ENCODE measurements around the gene PIP5K1A. TPM values are rescaled to one million over a fixed set of nuclear protein-coding genes. Genes with fewer than 3 reads are reported as not detected.

PIP5K1A gene, protein sequence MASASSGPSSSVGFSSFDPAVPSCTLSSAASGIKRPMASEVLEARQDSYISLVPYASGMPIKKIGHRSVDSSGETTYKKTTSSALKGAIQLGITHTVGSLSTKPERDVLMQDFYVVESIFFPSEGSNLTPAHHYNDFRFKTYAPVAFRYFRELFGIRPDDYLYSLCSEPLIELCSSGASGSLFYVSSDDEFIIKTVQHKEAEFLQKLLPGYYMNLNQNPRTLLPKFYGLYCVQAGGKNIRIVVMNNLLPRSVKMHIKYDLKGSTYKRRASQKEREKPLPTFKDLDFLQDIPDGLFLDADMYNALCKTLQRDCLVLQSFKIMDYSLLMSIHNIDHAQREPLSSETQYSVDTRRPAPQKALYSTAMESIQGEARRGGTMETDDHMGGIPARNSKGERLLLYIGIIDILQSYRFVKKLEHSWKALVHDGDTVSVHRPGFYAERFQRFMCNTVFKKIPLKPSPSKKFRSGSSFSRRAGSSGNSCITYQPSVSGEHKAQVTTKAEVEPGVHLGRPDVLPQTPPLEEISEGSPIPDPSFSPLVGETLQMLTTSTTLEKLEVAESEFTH
- total RNA-seq (2014; rRNA removed; shearing (Covaris generic)) (53.5 and 62.8 TPM in 2 replicates), polyA plus RNA-seq (2016; fragmentation: Nextera tagmentation; extraction: Ambion mirVana) (33.9 and 35.1 TPM in 2 replicates)

DNA sequence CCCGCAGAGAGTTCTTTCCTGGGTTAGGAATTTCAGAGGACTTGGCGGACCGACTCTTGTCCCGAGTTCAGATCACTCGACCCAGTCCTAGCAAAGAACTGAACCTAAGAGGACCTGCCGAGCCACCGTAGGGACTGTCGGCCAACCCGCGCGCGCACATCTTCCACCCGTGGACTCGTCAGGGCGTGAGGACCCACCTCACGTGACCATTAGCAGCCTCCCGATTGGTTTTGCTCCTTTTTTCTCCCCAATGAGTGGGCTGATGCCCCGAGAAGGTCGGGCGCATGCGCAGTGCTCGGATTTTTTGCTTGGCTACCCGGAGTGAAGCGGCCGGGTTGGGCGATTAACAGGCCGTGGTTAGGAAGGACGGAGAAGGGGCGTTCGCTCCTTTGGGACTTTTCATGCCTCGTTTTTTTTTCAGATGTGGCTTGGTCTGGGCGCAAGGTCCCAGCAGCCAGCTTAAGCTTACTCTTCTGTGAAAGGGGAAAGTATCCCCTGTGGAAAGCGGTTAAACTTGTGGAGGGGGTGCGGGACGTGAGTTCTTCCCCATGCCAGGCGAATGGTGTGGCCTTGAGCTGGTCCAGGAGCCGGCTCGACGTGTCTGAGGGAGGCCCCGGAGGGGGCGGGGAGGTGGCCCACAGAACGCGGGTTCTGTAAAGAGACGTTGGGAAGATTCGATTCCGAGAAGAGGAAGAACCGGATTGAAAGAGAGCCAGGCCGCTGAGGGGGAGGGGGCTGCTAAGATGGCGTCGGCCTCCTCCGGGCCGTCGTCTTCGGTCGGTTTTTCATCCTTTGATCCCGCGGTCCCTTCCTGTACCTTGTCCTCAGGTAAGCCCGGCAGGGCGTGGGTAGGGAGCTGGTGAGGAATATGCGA, at the start of gene PIP5K1A:
PIP5K1A (plus strand) TSS at position 299 of the 874 bp plus-strand sequence; CDS start at position 744, 445 bp downstream.
- H2AFZ ChIP-seq = peak within 1 kb of the TSS; percentile 71
- peaks cover 52% of the 10 kb centered on the region for H3K79me2 ChIP-seq (ENCODE audit: insufficient read depth)
- H3K36me3 ChIP-seq (ENCODE audit: low read depth) = peaks cover 9% of the 10 kb centered on the region; the same call in 1 of the 2 replicates
- no peaks in the 10 kb centered on the region for H3K9me3 ChIP-seq (ENCODE audit: low read depth)
- no peaks in the 10 kb centered on the region for H3K9me2 ChIP-seq (ENCODE audit: insufficient read depth)
- in situ Hi-C loops (cut with MboI) = no loop called here
- H3K4me1 ChIP-seq (ENCODE audit: insufficient read depth) = peaks cover 34% of the 10 kb centered on the region
- H3K9ac ChIP-seq = peak within 1 kb of the TSS; percentile 98
- peak within 1 kb of the TSS; percentile 93 for H3K27ac ChIP-seq
- 1 to 2% methylated on average over 60 of the region's 60 CpGs for WGBS, 2 experiments (ENCODE audit: low coverage in 1 of 2, low lambda C conversion rate in 2 of 2, missing lambda C conversion rate in 2 of 2)
- peaks cover 46% of the 10 kb centered on the region for H3F3A ChIP-seq (ENCODE audit: insufficient read depth)
- peak; percentile 99 for DNase-seq
- H4K20me1 ChIP-seq (ENCODE audit: insufficient read depth) = no peaks in the 10 kb centered on the region; the same call in 1 of the 2 replicates
- TF ChIP-seq EZH2 (IDR thresholded peaks at IDR 0.05; ENCODE audit: insufficient read depth, poor library complexity, severe bottlenecking) = no peak
- no peak for TF ChIP-seq EZH2phosphoT487 (IDR thresholded peaks at IDR 0.05; ENCODE audit: insufficient read depth, low read depth)
- peak within 1 kb of the TSS; percentile 86 for H3K4me2 ChIP-seq (ENCODE audit: unreplicated experiment)
- peak within 1 kb of the TSS; percentile 100 for H3K4me3 ChIP-seq
- no peaks in the 10 kb centered on the region for H3K27me3 ChIP-seq (replicated peaks; ENCODE audit: insufficient read depth)

DNA sequence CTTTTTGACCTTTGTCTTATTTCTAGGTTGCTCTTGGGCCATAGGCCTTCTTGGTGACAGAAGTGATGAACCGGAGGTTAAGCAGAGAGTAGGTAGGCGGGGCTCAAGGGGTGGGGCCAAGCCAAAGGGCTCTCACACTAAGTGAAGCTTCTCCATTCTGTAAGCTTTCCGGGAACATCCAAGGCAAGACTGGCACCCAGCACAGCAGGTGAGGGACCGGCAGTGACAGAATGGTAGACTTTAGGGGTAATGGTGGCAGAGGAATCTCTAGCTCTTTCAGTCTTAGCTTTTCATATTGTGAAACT, 41.9 kb upstream of the PIP5K1A start, which contains the start of gene TNFAIP8L2:
TNFAIP8L2 (plus strand) TSS at position 135 of the 305 bp plus-strand sequence. CDS start 2,049 bp downstream, outside the sequence.
- no peak for TF ChIP-seq EZH2 (IDR thresholded peaks at IDR 0.05; ENCODE audit: insufficient read depth, poor library complexity, severe bottlenecking)
- TF ChIP-seq EZH2phosphoT487 (IDR thresholded peaks at IDR 0.05; ENCODE audit: insufficient read depth, low read depth) = no peak
- Histone ChIP-seq H3K4me2 (ENCODE audit: unreplicated experiment) (no peak within 1 kb of the TSS), H3K79me2 (ENCODE audit: insufficient read depth) (no peaks in the 10 kb centered on the region), H4K20me1 (ENCODE audit: insufficient read depth) (no peaks in the 10 kb centered on the region), H2AFZ (no peak within 1 kb of the TSS), H3K4me1 (ENCODE audit: insufficient read depth) (no peaks in the 10 kb centered on the region), H3K9me2 (ENCODE audit: insufficient read depth) (no peaks in the 10 kb centered on the region), H3K27me3 (replicated peaks; ENCODE audit: insufficient read depth) (no peaks in the 10 kb centered on the region), H3K9ac (no peak within 1 kb of the TSS), H3F3A (ENCODE audit: insufficient read depth) (0 out of 2 replicates have a peak, but pooled peaks cover 5% of the 10 kb centered on the region), H3K27ac (no peak within 1 kb of the TSS), H3K4me3 (no peak within 1 kb of the TSS), H3K9me3 (ENCODE audit: low read depth) (no peaks in the 10 kb centered on the region), H3K36me3 (ENCODE audit: low read depth) (peaks cover 12% of the 10 kb centered on the region; the same call in 1 of the 2 replicates)
- no peak for DNase-seq
- 56 to 61% methylated on average over 4 of the region's 4 CpGs for WGBS, 2 experiments (ENCODE audit: low coverage in 1 of 2, low lambda C conversion rate in 2 of 2, missing lambda C conversion rate in 2 of 2)
- in situ Hi-C loops (cut with MboI) = no loop called here

DNA sequence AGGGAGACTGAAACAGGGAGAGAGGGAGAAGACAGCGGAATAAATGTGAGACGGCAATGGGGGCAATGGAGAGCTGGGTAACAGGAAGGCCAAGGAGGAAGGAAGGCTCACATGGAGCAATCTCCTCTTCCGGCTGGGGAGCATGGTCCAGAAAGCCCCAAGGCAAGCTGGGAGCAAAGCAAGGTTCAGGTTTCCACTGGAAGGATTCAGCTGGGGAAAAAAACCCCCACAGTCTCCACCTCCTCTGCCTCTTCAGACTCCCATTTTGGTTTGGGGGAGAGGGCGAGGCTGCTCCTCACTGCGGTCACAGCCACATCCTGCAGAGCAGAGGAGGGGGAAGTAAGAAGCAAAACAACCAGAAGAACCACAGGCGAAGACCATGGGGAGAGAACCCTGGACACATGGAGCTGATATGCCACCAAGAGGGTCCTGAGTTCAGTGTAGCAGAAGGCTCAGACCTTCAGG, 41.3 kb upstream of the PIP5K1A start:
- H3K4me1 ChIP-seq (ENCODE audit: insufficient read depth) = no peaks in the 10 kb centered on the region
- no peak for TF ChIP-seq EZH2 (IDR thresholded peaks at IDR 0.05; ENCODE audit: insufficient read depth, poor library complexity, severe bottlenecking)
- TF ChIP-seq EZH2phosphoT487 (IDR thresholded peaks at IDR 0.05; ENCODE audit: insufficient read depth, low read depth) = no peak
- no peak overlapping the region for H3K27ac ChIP-seq
- H3K9me2 ChIP-seq (ENCODE audit: insufficient read depth) = no peaks in the 10 kb centered on the region
- in situ Hi-C loops (cut with MboI) = no loop called here
- H3F3A ChIP-seq (ENCODE audit: insufficient read depth) = 0 out of 2 replicates have a peak, but pooled peaks cover 5% of the 10 kb centered on the region
- peaks cover 15% of the 10 kb centered on the region; the same call in 1 of the 2 replicates for H3K36me3 ChIP-seq (ENCODE audit: low read depth)
- 83 to 84% methylated on average over 6 of the region's 6 CpGs for WGBS, 2 experiments (ENCODE audit: low coverage in 1 of 2, low lambda C conversion rate in 2 of 2, missing lambda C conversion rate in 2 of 2)
- no peak overlapping the region for H2AFZ ChIP-seq
- H3K27me3 ChIP-seq (replicated peaks; ENCODE audit: insufficient read depth) = no peaks in the 10 kb centered on the region
- no peak overlapping the region for H3K9ac ChIP-seq
- no peaks in the 10 kb centered on the region for H4K20me1 ChIP-seq (ENCODE audit: insufficient read depth)
- no peaks in the 10 kb centered on the region for H3K79me2 ChIP-seq (ENCODE audit: insufficient read depth)
- H3K4me2 ChIP-seq (ENCODE audit: unreplicated experiment) = no peak overlapping the region
- no peak for DNase-seq
- H3K4me3 ChIP-seq = no peak overlapping the region
- no peaks in the 10 kb centered on the region for H3K9me3 ChIP-seq (ENCODE audit: low read depth)

DNA sequence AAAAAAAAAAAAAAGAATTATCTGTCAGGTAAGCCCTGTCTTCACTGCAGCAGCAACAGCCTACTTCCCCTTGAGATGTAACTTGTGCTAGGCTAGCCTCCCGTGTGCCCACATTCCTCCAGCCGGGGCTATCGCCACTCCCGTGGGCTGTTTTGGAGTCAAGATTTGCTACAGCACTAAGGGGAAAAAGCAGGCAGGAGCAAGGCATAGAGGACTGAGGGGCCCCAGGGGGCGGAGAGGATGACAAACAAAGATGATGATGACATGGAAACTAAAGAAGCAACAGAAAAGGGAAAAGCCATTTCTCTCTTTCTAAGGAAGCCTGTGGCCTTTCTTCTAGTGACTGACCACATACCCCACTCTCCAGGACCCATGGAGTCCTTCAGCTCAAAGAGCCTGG, 40.0 kb upstream of the PIP5K1A start:
- H3K36me3 ChIP-seq (ENCODE audit: low read depth) = peaks cover 15% of the 10 kb centered on the region; the same call in 1 of the 2 replicates
- no peaks in the 10 kb centered on the region for H3K9me3 ChIP-seq (ENCODE audit: low read depth)
- H3K4me3 ChIP-seq = no peak overlapping the region
- 81 to 82% methylated on average over 5 of the region's 5 CpGs for WGBS, 2 experiments (ENCODE audit: low coverage in 1 of 2, low lambda C conversion rate in 2 of 2, missing lambda C conversion rate in 2 of 2)
- H3K79me2 ChIP-seq (ENCODE audit: insufficient read depth) = peaks cover 9% of the 10 kb centered on the region; the same call in 1 of the 2 replicates
- no peak overlapping the region for H3K9ac ChIP-seq
- in situ Hi-C loops (cut with MboI) = no loop called here
- no peaks in the 10 kb centered on the region for H4K20me1 ChIP-seq (ENCODE audit: insufficient read depth)
- no peak for DNase-seq
- no peak overlapping the region for H2AFZ ChIP-seq
- H3K9me2 ChIP-seq (ENCODE audit: insufficient read depth) = no peaks in the 10 kb centered on the region
- H3K27ac ChIP-seq = no peak overlapping the region
- TF ChIP-seq EZH2 (IDR thresholded peaks at IDR 0.05; ENCODE audit: insufficient read depth, poor library complexity, severe bottlenecking) (no peak), EZH2phosphoT487 (IDR thresholded peaks at IDR 0.05; ENCODE audit: insufficient read depth, low read depth) (no peak)
- no peaks in the 10 kb centered on the region for H3K27me3 ChIP-seq (replicated peaks; ENCODE audit: insufficient read depth)
- no peak overlapping the region for H3K4me2 ChIP-seq (ENCODE audit: unreplicated experiment)
- 0 out of 2 replicates have a peak, but pooled peaks cover 5% of the 10 kb centered on the region for H3F3A ChIP-seq (ENCODE audit: insufficient read depth)
- no peaks in the 10 kb centered on the region for H3K4me1 ChIP-seq (ENCODE audit: insufficient read depth)
